Measurements from ENCODE around the gene TMEM123.
A peak's percentile ranks its signal among the peaks of the same experiment; 100 is the strongest.
"Not testable (repeated sequence)": the region's sequence is repeated elsewhere in the genome, so short reads cannot be mapped to it uniquely, and the experiment has no call there.

The TMEM123 gene

GRCh38 chr11:102375720-102376399, 76.7 kb downstream of the TMEM123 start:
- no peak for DNase-seq (ENCODE audit: low read depth in 2 of 2)
- H3K4me3 ChIP-seq (replicated peaks in 1 of 2; ENCODE audit: low read depth in 2 of 2, low read length in 2 of 2) = no peak overlapping the region
- TF ChIP-seq, protein P1, sequence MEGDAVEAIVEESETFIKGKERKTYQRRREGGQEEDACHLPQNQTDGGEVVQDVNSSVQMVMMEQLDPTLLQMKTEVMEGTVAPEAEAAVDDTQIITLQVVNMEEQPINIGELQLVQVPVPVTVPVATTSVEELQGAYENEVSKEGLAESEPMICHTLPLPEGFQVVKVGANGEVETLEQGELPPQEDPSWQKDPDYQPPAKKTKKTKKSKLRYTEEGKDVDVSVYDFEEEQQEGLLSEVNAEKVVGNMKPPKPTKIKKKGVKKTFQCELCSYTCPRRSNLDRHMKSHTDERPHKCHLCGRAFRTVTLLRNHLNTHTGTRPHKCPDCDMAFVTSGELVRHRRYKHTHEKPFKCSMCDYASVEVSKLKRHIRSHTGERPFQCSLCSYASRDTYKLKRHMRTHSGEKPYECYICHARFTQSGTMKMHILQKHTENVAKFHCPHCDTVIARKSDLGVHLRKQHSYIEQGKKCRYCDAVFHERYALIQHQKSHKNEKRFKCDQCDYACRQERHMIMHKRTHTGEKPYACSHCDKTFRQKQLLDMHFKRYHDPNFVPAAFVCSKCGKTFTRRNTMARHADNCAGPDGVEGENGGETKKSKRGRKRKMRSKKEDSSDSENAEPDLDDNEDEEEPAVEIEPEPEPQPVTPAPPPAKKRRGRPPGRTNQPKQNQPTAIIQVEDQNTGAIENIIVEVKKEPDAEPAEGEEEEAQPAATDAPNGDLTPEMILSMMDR (IDR thresholded peaks at IDR 0.05; ENCODE audit: low read depth, low read length) = no peak

GRCh38 chr11:102374633-102375424, 77.7 kb downstream of the TMEM123 start:
- not testable (repeated sequence) for DNase-seq (ENCODE audit: low read depth in 2 of 2); H3K4me3 ChIP-seq (replicated peaks in 1 of 2; ENCODE audit: low read depth in 2 of 2, low read length in 2 of 2)

DNA sequence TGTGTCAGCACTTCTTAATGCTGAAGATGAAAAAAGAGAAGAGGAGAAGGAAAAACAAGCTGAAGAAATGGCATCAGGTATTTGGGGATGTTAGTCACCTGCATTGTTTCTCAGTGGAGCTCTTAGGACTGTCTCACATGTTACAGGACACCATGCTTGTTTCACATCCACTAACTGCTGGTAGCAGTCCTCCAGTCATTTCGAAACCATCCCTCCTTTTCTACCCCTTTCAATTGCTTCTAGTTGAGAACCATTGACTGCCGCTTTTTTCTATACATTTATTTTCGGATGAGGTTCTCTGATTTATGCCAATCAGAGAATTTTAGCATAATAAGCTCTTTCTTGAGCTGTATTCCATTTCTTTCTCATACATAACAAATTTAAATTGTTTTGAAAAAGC, 84.1 kb downstream of the TMEM123 start:
- DNase-seq (ENCODE audit: low read depth in 2 of 2) = no peak
- no peak overlapping the region for H3K4me3 ChIP-seq (replicated peaks in 1 of 2; ENCODE audit: low read depth in 2 of 2, low read length in 2 of 2)
- TF ChIP-seq, protein P1 (IDR thresholded peaks at IDR 0.05; ENCODE audit: low read depth, low read length) = no peak

DNA sequence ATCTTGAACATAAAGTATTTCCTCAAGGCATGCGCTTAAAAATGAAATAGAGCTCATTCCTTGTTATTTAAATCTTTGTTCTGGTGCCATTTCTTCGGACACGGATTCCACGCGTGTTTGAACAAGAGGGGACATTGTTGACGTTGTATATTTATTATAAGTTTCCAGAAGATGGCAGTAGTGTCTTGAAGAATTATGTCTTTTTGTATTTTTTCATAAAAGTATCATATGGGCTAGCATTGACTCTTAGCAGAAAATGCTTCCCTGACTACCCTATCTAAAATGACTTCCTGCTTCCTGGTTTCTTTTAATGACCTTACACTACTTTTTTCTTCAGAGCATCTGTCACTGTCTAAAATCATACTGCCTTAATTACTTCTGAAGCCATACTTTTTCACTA, 85.2 kb downstream of the TMEM123 start:
- H3K4me3 ChIP-seq (replicated peaks in 1 of 2; ENCODE audit: low read depth in 2 of 2, low read length in 2 of 2) = no peak overlapping the region
- DNase-seq (ENCODE audit: low read depth in 2 of 2) = peak; percentile 36 to 59
- TF ChIP-seq, protein P1 (IDR thresholded peaks at IDR 0.05; ENCODE audit: low read depth, low read length) = no peak

DNA sequence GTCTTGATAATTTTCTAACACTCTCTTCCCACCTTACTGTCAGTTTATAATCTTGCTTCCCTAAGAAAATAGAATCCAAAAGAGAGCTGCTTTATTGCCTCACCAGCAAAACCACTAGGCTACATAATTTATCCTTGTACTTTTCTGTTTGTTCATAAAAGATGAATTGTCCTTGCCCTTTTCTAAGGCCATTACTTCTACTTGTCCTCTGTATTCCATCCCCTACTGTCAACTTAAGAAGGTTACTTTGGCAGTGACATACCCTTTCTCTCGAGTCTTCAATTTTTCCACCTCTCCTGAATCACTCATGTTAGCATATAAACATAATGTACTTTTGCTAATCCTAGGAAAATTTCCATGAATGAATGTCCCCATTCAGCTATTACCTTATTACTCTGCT, 87.6 kb downstream of the TMEM123 start:
- TF ChIP-seq, protein P1 (IDR thresholded peaks at IDR 0.05; ENCODE audit: low read depth, low read length) = no peak
- H3K4me3 ChIP-seq (replicated peaks in 1 of 2; ENCODE audit: low read depth in 2 of 2, low read length in 2 of 2) = no peak overlapping the region
- no peak for DNase-seq (ENCODE audit: low read depth in 2 of 2)

DNA sequence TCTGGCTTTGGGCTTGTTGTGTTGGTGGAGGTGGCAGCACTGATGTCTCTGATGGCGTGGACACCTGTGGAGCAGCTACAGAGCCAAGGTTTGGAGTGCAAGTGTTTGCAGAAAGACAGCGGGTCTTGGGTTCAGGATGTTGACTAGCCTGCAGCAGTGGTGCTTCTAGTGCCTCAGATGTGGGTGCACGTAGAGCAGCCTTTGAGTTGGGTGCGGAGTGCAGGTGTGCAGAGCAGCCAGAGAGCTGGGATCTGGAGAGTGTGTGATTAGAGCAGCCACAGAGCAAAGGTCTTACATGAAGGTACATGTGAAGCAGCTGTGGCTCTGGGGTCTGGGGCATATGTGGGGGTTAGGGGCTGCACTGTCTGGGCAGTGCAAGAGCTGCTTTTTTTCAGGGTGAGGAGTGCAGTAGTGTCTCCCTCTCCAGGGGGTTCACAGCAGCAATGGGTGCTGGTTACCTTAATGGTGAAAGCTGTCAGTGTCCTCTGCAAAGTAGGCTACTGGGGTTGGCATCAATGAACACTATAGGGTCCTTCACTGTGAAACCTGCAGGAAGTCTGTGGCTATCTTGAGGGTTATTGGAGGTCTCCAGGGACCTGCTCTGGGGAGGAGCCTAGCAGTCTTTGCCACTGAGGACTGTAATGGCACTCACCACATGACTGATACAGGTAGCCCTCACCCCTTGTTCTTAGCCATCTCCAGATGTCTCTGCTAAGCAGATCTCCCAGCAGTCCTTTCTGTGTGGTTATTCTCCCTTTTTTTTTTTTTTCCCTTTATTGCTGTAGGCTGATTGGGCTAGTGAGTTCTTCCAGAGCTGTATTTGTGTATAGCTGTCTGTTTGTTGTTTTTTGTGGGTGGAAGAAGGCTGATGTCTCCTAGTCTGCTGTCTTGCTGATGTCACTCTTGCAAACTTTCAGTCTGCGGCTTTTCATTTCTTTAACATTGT, 91.2 kb downstream of the TMEM123 start:
- DNase-seq (ENCODE audit: low read depth in 2 of 2) = no peak
- TF ChIP-seq, protein P1 (IDR thresholded peaks at IDR 0.05; ENCODE audit: low read depth, low read length) = no peak
- no peak overlapping the region for H3K4me3 ChIP-seq (replicated peaks in 1 of 2; ENCODE audit: low read depth in 2 of 2, low read length in 2 of 2)

Data from cardiac fibroblast (primary cell).